GM21381 (cell line): Measurements from ENCODE around the gene SHC3.

Source experiments
- ATAC-seq: cut with Tn5 transposase; IDR thresholded peaks from one replicate; pipeline ENCODE4 v1.9.1; 2021; ENCODE audit warnings: mild to moderate bottlenecking, moderate library complexity; ENCODE audit not compliant: unreplicated experiment

The SHC3 gene

DNA sequence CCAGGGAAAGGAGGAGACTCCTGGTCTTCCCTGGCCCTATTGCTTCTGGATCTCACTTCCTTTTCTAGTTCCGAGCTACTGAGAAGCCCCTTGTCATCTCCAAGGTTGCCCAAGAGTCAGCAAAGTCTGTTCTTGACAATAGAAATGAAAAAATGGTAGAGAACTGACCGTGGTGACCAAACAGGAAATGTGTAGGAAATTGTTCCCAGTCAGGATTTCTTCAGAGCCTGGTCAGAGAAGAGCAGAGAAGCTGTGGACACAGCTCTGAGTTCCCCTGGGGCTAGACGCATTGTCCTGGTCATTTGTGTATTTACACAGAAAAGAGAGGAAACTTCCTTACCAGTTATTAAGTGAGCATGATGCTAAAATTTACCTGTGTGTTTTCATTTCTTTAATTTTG, 151.7 kb downstream of the SHC3 start:
- ATAC-seq = no peak

DNA sequence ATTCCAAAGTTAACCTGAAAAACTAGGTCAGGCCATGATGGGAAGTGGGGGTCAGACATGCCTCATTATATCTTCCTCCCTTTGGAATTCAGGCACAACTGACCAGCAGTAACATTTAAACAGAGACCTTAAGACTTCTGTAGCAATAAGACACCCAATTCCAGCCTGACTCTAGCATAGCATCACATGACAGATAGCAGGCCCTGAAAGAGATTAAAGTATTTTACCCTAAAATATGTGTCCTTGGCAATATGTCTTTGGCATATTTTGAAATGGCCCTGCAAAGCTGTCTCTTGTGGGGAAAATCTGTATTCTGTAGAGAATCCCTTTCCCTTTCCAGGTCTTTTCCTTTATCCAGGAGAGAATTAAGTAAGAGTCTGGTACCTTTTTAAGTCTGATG, 153.1 kb downstream of the SHC3 start:
- ATAC-seq = no peak

DNA sequence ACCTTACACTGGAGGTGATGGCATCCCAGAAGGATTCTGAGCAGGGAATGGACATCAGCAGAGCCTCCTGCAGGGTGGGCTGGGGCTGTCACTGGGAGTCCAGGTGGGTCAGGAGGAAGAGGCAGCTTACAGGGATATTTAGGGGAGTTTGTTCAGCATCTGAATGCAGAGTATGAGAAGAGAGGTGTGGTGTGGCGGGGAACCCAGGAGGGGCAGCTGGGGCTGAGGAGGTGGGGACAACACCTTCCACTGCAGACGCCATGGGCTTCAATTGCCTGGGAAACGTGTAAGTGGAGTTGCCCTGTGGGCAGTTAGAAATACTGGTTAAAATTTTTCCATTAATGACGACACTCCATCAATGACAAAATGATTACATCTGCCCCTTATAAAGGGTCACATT, 153.9 kb downstream of the SHC3 start:
- no peak for ATAC-seq

DNA sequence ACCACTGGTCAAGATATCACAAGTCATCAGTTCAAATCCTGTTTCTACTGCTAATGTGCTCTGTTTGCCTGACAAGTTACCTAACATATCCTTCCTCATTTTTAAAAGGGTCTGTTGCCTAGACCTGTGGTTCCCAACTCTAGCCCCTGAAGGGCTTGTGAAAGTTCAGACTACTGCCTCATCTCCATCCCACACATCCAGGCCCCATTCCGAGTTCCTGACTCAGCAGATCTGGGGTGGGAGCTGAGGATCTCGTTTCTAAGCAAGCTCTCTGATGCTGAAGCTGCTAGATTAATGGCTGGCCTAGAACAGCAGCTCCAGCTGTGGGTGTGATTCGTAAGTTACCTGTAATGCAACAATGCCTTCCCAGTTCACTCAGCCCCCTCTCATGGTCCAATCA, 154.9 kb downstream of the SHC3 start:
- ATAC-seq = no peak

DNA sequence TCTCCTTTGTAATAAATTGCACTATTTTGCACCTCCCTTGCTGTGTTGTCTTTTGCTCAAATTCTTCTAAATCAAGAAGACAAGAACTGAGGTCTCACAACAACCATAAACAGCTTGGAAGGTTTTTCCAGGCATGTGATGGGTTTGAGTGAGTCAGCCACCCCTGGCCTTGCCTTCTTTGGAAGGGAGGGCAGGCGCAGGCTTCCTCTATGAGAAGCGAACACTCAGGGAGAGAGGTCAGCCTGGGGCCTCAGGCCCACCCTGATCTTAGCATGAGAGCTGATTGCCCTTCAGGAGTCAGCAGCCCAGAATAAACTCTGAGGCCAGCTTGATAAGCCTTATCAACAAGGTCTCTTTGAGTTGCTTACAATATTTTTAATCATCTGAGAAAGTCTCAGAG, 155.7 kb downstream of the SHC3 start:
- no peak for ATAC-seq

DNA sequence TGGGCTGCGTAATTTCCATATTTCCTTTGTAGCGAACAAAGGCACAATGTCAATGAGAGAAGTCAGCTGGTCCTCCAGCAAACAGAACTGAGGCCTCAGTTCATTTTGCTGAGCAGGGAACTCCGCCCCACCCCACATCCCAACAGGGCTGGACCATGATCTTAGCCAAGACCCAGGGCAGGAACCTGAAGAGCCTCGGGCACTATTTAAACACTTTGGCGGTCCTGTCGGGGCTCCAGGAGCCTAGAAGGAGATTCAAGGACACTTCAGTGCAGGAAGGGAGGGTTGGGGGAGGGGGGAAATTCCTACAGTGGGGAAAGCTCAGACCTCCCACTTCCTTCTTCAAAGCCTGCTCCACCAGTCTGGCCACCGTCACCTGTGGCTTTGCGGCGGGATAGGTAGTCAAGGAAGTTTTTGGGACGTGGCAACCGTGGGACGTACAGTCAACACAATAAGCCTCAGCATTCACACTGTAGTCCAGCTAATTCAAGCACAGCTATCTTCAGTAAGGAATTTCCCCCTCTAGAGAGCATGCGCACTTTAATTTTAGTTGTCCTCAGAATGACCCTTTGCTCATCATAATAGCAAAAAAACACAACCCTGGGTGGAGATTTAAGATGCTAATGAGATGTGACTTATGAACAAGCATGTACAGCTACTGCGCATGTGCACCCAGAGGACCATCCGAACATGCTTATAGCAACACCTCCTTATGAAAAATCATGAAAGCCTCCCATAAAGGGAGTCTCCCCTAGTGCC, 156.4 kb downstream of the SHC3 start:
- ATAC-seq = no peak

DNA sequence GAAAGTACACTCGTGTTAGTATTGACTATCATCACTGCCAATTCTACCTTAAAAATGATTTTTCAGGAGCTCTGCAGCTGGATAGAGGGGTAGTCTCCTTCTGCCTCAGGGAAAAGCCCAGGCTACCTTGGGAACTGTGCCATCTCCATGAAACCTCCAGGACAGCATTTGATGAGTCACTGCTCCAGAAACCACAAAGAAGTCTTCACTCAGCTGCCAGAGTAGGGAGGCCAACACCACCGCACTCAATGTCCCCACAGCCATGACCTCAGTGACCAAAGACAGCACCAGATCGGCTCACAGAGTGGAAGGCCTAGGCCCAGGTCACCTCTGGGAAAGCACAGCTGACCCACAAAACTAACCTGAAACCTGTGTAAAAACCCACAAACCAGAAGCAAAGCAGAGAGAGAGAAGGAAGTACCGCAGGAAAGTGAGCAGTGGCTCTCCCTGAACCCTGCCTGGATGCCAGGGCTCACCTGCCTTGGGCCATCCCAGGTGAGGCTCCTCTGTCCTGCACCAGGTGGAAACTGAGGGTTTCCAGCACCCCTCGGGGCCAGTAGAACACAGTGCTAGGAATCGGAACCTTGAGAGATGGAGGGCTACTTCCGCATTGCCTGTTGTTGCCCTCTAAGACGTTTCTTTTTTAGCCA, 157.3 kb downstream of the SHC3 start:
- ATAC-seq = no peak

DNA sequence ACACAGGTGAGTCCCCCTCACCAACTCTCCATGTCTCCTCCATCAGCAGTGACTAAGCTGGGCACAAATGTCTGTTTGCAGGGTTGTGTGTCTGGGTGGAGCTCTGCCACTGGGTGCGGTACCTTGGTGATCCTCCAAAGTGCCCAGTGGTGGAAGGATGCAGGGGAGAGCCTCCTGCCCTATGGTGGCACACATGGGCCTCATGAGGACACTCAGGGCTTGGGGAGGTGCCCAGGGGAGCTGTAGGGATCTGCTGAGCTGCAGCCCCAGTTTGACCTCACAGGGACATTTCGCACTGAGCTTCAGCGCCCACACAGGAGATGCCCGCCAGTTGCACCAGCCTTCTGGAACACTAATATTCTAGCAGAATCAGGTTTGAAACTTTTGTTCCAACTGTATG, 157.9 kb downstream of the SHC3 start:
- no peak for ATAC-seq

DNA sequence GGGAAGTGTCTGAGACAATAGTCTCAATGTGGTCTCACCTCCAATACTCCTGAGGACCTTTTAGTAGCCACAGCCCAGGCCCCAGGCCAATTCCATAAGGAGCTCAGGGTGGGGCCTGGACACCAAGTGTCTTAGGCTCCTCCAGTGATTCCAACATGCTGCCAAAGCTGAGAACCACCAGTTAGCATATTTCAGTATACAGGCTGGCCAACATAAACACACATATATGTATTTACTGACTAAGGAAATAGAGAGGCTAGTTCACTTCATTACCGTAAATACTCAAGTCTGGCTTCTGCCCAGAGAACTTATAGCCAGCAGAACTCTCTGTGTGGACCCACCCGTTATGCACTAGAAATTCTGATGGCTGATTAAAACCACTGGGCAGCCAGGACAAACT, 163.3 kb downstream of the SHC3 start:
- no peak for ATAC-seq

DNA sequence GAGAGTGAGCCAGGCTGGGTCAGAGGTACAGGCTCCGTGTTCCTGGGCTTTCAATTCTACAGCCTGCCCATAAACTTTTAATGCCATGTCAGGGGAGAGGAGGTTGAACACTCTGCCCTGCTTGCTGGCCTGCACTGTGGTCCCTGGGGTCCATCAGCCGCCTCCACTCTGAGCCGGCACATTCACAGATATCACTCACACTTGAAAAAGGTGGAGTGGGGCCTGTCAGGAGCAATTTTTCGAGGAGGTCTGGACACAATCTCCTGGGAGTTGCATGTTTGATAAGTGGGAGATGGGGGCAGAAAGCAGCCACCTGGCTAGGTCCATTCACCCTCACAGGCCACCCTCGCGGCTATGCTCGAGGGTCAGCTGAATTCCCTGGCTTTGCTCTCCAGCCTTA, 164.5 kb downstream of the SHC3 start:
- ATAC-seq = no peak

DNA sequence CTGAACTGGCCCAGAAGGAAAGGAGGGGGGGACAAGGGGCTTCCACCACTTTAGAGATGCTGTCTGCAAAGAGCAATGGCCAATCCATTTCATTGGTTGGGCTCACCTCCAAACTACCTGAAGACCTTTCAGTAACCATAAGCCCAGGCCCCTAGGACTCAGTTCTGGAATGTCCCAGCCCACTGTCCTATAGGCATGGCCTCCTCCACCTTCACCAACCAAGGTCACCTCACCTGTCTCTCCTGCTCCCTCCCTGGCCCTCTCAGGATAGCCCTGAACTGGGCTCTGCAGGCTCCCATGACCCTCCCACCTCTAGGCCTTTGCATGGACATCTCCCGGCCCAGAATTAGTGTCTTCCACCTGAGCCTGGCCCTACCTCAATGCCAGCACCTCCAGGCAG, 165.0 kb downstream of the SHC3 start:
- no peak for ATAC-seq

DNA sequence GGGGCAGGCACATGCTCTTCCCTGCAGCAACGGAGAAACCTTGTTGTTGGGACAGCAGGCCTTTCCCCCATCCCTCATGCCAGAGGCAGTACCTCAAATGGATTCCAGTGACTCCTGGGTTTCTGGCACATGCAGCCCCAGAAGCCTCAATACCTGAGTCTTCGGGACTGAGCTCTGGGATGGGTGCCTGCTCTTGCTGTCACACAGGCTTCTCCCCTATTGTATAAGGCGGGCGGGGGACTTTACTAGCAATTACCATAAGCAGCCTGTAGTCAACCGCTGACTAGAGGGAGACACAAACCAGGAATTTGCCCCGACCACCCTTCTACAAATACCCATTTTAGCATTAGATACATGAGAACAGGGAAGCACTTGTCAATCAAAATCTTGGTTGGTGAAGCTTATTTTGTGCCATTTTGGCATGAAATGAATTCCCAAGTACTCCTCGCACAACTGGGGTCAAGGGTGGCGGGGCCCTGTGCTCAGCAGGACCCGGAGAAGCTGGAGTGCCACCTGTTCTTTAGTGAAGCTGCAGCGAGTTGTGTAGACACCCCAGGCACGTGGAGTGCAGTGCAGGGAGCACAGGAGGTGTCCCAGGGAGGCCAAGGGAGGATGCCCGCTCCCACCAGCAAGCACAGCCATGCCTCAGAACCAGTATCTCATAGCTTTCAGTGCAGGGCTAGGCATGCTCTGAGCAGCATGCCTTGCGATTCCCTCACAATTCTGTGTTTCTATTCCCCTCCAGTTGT, 166.2 kb downstream of the SHC3 start:
- no peak for ATAC-seq

DNA sequence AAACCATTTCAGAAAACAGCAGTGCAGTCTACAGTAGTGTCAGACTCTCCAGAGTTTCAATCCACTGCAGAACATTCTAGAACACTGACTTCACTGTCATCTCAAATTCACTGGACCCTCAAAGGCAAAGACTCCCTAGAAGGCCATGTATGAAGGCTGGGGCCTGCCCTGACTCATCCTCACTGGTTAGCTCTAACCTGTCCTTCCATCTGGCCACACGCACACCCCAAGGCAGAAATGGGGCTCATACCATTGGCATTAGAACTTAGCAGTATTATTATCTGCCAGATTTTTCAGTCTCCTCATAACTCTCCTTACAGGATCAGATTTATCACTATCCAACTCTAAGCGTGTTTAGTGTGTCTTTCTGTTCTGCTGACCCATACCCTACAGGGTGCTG, 166.9 kb downstream of the SHC3 start:
- ATAC-seq = no peak

DNA sequence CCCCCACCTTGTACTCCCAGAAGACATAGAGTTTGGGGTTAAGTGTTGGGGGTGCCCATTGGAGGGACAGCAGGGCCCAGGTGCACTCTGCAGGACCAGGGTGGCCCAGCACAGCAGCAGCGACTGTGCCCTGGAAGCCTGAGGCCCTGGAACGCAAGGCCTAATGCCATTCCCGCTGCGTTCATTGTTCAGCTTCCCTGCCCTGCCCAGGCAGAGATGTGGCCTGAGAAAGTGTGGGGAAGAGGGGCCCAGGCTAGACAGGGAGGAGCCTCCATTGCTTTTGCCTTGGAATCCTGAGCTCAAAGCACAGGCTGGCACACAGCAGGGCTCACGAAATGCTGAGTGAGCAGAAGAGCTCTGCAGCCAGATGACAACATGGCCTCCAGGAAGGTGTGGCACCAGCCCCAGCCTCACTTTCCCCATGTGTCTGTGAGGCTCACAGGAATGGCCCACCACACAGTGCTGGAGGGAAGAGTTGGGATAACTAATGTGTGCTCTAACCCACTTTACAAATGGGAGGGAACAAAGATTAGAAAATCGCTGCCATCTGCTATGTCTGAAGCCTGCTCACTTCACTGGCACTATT, 168.0 kb downstream of the SHC3 start:
- ATAC-seq = no peak

DNA sequence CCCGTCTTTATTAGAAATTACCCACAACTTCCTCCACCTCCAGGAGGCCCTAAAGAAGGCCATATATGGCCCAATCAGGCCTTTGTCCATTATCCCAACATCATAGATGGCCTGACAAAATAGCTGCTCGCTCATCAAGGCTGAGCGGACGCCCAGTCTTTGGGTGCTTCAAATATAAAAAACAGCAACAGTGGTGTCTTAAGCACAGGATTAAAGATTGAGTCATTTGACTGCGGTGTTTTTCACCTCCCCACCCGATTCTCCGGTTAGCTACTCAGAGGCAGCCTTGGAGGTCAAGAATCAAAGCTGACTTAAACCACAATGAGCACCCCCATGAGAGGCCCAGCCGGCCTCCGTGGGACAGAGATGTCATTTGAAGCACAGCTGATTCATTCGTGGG, 168.6 kb downstream of the SHC3 start:
- no peak for ATAC-seq

DNA sequence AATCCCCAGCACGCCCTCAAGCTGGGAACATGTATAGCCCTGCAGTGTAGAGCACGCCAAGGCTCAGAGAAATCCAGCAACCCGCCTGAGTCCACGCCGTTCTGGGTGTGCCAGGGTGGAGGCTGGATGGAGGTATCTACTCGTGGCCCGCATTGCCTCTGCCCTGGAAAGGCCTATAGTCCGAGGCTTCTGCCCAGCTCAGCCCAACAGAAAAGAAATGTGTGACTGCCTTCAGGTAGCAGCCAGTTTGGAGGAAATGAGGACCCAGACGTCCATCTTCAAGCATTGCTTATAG, 169.1 kb downstream of the SHC3 start:
- ATAC-seq = no peak

DNA sequence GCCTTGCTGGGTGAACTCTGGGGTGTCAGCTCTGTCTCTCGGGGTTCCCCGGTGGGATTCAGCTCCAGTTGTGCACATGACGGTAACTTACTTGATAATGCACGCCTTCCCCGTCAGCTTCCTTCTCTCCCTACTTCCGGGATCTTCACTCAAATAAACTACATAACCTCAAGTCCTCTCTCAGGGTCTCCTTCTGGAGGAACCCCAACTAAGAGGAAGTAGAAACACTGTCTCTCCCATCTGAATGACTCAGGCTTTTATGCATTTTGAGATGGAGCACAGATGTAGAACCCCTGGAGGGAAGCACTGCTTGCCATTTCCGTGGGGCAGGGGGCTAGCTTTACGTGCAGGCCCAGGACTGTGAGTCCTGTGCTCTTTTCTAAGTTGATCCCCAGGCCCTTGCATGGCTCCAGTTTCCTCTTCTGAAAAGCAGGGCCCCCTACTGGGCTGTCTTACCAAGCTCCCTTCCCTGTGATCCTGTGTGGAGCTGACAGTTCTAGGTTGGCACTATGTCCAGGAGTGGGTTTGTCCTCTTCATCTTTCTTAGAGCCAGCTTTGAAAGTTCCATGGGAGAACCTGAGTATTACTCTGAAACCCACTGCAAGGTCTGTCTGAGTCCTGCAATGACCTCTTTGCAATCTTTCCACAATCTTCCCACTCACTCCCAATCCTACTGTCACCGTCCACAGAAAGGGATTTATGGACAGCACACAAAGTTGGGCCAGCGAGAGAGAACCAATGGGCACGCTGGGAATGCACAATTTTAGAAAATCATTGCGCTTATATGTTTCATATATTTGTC, 169.7 kb downstream of the SHC3 start:
- ATAC-seq = no peak

DNA sequence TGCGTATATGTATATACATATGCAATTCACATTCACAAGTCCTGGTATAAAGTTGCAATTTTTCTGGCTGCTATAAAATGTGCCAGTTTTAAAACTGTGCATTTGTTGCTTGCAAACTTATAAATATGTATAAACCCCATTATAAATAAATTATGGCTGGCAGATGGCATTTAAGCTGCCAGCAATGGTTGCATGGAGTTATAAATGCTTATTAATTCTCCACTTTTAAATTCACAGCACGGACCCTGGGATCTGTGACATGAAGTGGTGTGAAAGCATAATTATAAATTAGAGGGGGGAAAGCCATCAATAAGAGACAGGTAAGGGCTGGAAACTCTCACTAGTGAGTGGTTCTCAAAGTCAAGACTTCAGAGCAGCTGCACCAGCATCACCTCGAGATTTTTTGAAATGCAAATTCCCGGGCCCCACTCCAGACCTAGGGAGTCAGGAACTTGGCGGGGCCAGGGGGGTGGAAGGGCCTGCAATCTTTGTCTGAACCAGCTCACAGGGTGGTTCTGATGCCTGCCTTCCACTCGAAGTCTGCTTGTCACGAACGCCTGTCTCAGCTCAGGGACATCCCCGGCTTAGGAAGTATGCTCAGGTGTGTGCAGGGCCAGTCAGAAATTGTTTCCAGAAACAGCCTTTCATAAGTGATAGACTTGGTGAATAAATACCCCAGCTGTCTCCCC, 170.4 kb downstream of the SHC3 start:
- no peak for ATAC-seq

DNA sequence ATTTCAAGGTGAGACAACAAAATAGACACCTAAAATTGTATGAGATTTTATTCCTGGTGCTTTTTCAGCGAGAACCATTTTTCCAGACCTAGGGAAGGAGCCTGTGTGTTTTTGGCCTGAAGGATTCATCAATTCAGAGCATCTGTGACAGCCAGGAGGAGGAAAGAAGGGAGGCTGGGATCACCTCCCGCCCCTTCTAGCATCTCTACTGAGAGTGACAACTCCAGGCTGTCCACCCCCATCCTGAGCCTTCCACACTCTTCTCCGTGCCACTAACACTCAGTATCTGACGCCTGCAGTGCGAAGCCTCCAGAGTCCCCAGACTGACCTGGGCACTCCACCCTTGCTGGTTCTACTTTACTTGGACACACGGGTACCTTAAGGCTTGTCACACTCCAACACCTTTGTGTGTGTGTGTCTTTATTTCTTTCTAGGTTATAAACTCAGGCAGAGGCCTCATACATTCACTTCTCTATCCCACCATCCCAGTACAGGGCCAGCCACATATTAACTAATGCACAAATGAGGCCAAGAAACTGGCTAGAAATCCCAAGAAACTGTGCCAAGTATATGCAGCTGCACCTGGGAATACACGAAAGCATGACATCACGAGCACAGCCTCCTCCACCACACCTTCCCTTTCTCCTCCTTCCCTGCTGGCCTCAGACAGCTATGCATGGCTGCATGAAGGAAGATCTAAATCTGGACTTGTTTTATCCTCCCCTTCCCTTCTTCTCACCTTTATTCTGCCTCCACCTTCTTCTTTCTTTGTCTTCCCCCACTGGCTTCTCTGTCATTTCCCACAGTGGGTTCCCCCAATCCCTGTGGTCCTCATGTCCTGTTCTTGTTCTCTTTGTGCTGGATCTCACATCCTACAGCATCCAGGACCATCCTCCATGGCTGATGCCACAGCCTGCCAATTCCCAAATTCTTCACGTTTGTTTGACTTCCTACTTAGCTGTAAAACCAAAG, 171.3 kb downstream of the SHC3 start:
- no peak for ATAC-seq
